Body of pancreas (tissue), 4 donors: ENCODE measurements around the gene FILIP1L. TPM values are rescaled to one million over a fixed set of nuclear protein-coding genes. Genes with fewer than 3 reads are reported as not detected.

Source experiments
- ATAC-seq: fragments of 150-250 bp; one replicate; pipeline ENCODE4 v1.9.1; 2016
- DNase-seq, 4 donors: peaks; one replicate each; pipeline ENCODE4 v3.0.0-alpha.2; 2019
- H3K27ac ChIP-seq, 4 donors: fragments of 200-600 bp; sonication (generic); 1 replicate in 3 of 4; 2 replicates in 1 of 4; pipeline versions ENCODE4 v1.5.1 to v1.6.1; 2016 to 2019; ENCODE audit warnings: mild to moderate bottlenecking in 1 of 4, mixed read lengths in 1 of 4, moderate library complexity in 1 of 4
- H3K27me3 ChIP-seq, 2 donors: fragments of 200-600 bp; sonication (generic); one replicate each; pipeline ENCODE4 v1.6.0; 2016; ENCODE audit warnings: mild to moderate bottlenecking in 1 of 2
- H3K36me3 ChIP-seq, 2 donors: fragments of 200-600 bp; sonication (generic); replicated peaks in 1 of 2; 2 replicates each; pipeline ENCODE4 v1.5.1; 2016; ENCODE audit warnings: low read depth in 2 of 2; ENCODE audit not compliant: insufficient read depth in 1 of 2
- H3K4me1 ChIP-seq: fragments of 200-600 bp; sonication (generic); one replicate; pipeline ENCODE4 v1.6.0; 2016
- H3K4me3 ChIP-seq, 2 donors: fragments of 200-600 bp; sonication (generic); 1 replicate in 1 of 2; 2 replicates in 1 of 2; pipeline ENCODE4 v1.5.1; 2016 to 2019
- H3K9me3 ChIP-seq, 3 donors: fragments of 200-600 bp; sonication (generic); 1 replicate in 2 of 3; 2 replicates in 1 of 3; pipeline ENCODE4 v1.5.1; 2016
- POLR2A ChIP-seq, 3 donors: fragments of 450-650 bp; IDR thresholded peaks; one replicate each; pipeline ENCODE4 v1.6.1; 2016; ENCODE audit warnings: antibody characterized with exemption in 3 of 3, mild to moderate bottlenecking in 2 of 3
- WGBS, 2 donors: methylation state at CpG; one replicate each; pipeline ENCODE4 v1.1.5; 2017; 5-methylcytosine and 5-hydroxymethylcytosine counted together
- intact Hi-C: fragments of 100-400 bp; cut with DNase I; formaldehyde crosslinking; loops from one replicate; pipeline ENCODE4 v1.15.1; 2023
- total RNA-seq, 2 donors: library from RNA; depleted of rRNA; stranded (reverse); fragments of >200 nt; gene quantifications; one replicate each; pipeline ENCODE4 v1.1.0, GENCODE V29; 2016
- TF ChIP-seq, protein P1 (sequence below), 7 experiments: fragments of 450-650 bp in 4 of 7; fragments of 200-600 bp in 3 of 7; sonication (generic) in 3 of 7; IDR thresholded peaks; one replicate each; pipeline ENCODE4 v1.5.1; 2016 to 2019; ENCODE audit warnings: antibody characterized with exemption in 7 of 7

FILIP1L gene
- total RNA-seq, 2 donors from 2014 or later = 27.8 to 47.8 TPM

DNA sequence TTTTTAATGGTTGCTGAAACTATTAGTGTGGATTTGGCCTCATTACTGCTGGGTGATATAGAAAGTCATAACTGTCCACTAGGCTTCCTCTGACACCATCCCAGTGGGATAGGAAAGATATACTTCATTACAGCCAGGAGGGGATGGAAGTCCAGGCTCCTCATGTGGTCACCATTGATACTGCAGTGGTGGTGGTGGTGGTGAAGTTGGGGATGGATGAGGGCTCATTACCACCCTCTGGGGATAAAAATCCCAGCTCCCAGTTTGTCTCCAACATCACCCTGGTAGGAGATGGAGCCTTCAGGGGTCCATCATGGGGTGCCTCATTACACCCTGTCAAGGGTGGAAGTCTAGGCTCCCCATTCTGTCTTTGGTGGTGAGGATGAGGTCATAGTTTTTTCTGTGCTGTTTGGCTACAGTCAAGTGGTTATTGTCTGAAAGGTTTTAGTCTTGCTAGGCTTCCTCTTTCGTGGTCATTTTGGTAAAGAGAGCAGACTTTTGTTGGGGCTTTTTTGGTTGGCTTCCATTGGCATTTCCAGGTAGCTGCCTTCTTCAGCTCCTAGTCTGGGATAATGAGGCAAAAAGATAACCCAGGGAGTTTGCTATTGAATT is 30.1 kb upstream of the FILIP1L start:
- Histone ChIP-seq H3K9me3 (peaks cover 0 to 7% (median 0%) of the 10 kb centered on the region in 3 donors), H3K27me3 (no peaks in the 10 kb centered on the region), H3K27ac (no peak overlapping the region), H3K36me3 (no peaks in the 10 kb centered on the region), H3K4me1 (no peaks in the 10 kb centered on the region), H3K4me3 (no peak overlapping the region)
- WGBS, 2 donors = 88 to 89% methylated on average over 1 of the region's 1 CpG
- no peak for DNase-seq
- TF ChIP-seq, protein P1, sequence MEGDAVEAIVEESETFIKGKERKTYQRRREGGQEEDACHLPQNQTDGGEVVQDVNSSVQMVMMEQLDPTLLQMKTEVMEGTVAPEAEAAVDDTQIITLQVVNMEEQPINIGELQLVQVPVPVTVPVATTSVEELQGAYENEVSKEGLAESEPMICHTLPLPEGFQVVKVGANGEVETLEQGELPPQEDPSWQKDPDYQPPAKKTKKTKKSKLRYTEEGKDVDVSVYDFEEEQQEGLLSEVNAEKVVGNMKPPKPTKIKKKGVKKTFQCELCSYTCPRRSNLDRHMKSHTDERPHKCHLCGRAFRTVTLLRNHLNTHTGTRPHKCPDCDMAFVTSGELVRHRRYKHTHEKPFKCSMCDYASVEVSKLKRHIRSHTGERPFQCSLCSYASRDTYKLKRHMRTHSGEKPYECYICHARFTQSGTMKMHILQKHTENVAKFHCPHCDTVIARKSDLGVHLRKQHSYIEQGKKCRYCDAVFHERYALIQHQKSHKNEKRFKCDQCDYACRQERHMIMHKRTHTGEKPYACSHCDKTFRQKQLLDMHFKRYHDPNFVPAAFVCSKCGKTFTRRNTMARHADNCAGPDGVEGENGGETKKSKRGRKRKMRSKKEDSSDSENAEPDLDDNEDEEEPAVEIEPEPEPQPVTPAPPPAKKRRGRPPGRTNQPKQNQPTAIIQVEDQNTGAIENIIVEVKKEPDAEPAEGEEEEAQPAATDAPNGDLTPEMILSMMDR (IDR thresholded peaks at IDR 0.05) = no peak
- TF ChIP-seq POLR2A (IDR thresholded peaks at IDR 0.05) = no peak
- intact Hi-C loops = no loop called here
- ATAC-seq = no peak

DNA sequence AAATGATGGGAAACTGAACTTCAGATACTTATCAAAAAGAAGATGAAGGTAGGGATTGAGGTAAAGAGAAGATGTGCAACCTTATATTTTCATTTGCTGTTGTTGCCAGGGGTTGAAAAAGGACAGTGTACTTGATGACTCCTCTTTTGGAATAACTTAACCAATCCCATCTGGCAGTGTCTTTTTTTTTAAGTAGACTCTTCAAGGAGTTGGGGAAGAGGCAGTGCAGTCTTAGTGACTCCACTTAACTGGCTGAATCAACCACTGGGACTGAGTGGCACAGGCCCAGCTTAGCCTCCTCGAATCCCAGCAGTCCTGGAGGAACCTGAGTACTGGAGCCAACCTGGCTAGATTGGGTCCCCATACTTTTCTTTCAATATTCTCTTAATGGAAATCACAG is 27.3 kb upstream of the FILIP1L start:
- H3K27ac ChIP-seq = no peak overlapping the region

DNA sequence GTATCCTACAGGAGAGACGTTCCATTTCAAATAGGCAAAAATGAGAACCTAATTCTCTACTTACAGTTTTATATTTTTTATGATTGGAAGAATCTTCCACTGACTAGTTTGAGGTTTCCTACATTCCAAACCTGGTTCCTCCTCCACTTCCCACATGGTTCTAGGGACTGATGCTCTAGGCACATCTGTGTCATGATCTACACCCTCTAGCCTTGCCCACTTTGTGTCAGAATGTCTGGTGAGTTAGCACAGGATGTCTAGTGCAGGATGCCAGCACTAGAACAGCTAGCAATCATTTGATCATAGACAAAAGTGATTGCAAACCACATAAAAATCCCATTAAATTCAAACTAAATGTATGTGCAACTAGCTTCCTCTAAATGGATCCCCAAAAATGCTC is 26.7 kb upstream of the FILIP1L start:
- intact Hi-C loops = no loop called here
- Histone ChIP-seq H3K9me3 (peaks cover 0 to 7% (median 0%) of the 10 kb centered on the region in 3 donors), H3K27me3 (no peaks in the 10 kb centered on the region), H3K27ac (no peak overlapping the region), H3K4me3 (no peak overlapping the region), H3K36me3 (no peaks in the 10 kb centered on the region), H3K4me1 (no peaks in the 10 kb centered on the region)
- DNase-seq = no peak
- ATAC-seq = no peak
- no peak for TF ChIP-seq POLR2A (IDR thresholded peaks at IDR 0.05)
- TF ChIP-seq, protein P1 (IDR thresholded peaks at IDR 0.05) = no peak
- 96 to 98% methylated on average over 1 of the region's 1 CpG for WGBS, 2 donors

More for the DNA sequence above, 27.3 kb upstream of the FILIP1L start:
- DNase-seq (no peak), ATAC-seq (no peak)
- TF ChIP-seq, protein P1 (IDR thresholded peaks at IDR 0.05) = no peak
- TF ChIP-seq POLR2A (IDR thresholded peaks at IDR 0.05) = no peak
- no peak overlapping the region for H3K4me3 ChIP-seq
- 71 to 80% methylated on average over 1 of the region's 1 CpG for WGBS, 2 donors
- no peaks in the 10 kb centered on the region for H3K36me3 ChIP-seq
- intact Hi-C loops = no loop called here
- no peaks in the 10 kb centered on the region for H3K27me3 ChIP-seq
- H3K9me3 ChIP-seq = peaks cover 0 to 7% (median 0%) of the 10 kb centered on the region in 3 donors
- no peaks in the 10 kb centered on the region for H3K4me1 ChIP-seq

DNA sequence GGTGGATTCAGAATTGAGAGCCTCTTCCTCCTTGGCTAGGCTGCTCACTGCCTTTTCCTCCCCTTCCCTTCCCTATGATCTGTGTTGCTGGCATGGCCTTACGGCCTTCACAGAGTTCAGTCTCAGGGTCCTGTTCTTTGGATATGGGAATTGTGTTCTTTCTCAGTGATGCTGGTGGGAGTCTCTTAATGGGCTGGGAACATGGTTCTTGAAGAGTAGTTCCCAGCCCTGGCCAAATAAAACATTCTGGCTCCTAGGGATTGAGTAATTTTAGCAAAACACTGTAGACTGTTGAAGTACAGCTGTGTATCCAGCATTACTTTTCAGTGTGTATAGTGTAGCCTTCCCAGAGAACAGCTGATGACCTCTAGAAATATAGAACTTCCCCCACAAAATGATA is 22.6 kb upstream of the FILIP1L start:
- ATAC-seq (no peak), DNase-seq (no peak)
- TF ChIP-seq, protein P1 (IDR thresholded peaks at IDR 0.05) = no peak
- no peak for TF ChIP-seq POLR2A (IDR thresholded peaks at IDR 0.05)
- H3K4me1 ChIP-seq = no peaks in the 10 kb centered on the region
- intact Hi-C loops = no loop called here
- H3K4me3 ChIP-seq = no peak overlapping the region
- no peaks in the 10 kb centered on the region for H3K27me3 ChIP-seq
- no peaks in the 10 kb centered on the region for H3K36me3 ChIP-seq
- no peak overlapping the region for H3K27ac ChIP-seq
- no peaks in the 10 kb centered on the region for H3K9me3 ChIP-seq
- WGBS, 2 donors = 78 to 90% methylated on average over 1 of the region's 1 CpG

DNA sequence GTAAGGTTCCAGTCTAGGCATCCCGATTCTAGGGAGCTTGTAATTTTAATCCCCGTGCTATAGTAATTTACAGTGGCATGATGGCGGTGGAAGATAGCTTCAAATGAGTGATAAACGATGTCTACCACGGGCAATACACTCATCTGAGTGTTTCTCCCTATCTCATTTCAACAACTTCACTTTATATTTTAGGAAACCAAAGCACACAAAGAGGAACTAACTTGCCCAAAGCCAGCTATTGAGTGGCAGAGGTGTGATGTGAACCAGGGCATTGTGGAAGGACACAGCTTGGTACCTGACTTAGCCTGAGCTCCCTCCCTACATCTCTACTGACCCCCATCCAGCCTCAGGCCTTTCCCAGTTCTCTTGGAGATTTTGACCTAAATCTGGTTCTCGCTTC is 16.9 kb upstream of the FILIP1L start:
- WGBS, 2 donors = 76 to 93% methylated on average over 6 of the region's 6 CpGs
- TF ChIP-seq, protein P1 (IDR thresholded peaks at IDR 0.05) = no peak
- TF ChIP-seq POLR2A (IDR thresholded peaks at IDR 0.05) = no peak

More for the DNA sequence above, 16.9 kb upstream of the FILIP1L start:
- no peaks in the 10 kb centered on the region for H3K27me3 ChIP-seq
- no peaks in the 10 kb centered on the region for H3K36me3 ChIP-seq
- no peak for DNase-seq
- ATAC-seq = no peak
- no peaks in the 10 kb centered on the region for H3K9me3 ChIP-seq
- no peak overlapping the region for H3K27ac ChIP-seq
- H3K4me3 ChIP-seq = no peak overlapping the region
- H3K4me1 ChIP-seq = no peaks in the 10 kb centered on the region
- intact Hi-C loops = no loop called here
